ENCODE measurements around the gene PAPPA.

DNA sequence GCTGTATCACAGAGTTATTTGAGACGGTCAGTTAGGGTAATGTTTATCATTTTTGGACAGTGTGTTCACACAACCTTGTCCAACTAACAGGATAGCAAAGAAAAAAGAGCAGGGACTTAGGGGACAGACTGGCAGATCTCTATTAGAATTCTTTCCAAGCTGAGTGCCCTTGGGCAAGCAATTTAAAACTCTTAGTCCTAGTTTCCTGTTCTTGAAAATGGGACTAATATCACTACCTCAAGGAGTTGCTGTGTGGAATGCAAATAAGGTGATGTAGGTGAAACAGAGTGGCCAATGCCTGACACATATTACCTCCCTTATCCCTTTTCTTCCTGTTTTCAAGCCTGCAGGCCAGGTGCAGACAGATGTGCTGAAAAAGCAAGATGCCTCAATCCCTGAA, 186.7 kb downstream of the PAPPA start:
- TF ChIP-seq, protein P1, sequence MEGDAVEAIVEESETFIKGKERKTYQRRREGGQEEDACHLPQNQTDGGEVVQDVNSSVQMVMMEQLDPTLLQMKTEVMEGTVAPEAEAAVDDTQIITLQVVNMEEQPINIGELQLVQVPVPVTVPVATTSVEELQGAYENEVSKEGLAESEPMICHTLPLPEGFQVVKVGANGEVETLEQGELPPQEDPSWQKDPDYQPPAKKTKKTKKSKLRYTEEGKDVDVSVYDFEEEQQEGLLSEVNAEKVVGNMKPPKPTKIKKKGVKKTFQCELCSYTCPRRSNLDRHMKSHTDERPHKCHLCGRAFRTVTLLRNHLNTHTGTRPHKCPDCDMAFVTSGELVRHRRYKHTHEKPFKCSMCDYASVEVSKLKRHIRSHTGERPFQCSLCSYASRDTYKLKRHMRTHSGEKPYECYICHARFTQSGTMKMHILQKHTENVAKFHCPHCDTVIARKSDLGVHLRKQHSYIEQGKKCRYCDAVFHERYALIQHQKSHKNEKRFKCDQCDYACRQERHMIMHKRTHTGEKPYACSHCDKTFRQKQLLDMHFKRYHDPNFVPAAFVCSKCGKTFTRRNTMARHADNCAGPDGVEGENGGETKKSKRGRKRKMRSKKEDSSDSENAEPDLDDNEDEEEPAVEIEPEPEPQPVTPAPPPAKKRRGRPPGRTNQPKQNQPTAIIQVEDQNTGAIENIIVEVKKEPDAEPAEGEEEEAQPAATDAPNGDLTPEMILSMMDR (IDR thresholded peaks at IDR 0.05), result no peak
- TF ChIP-seq POLR2A (IDR thresholded peaks at IDR 0.05), result no peak

All from Peyer's patch (tissue), 4 donors.